Airway epithelial cell (primary cell): Measurements from ENCODE around the gene SLC41A2. TPM values are rescaled to one million over a fixed set of nuclear protein-coding genes. Genes with fewer than 3 reads are reported as not detected.

Source experiments
- total RNA-seq: library from RNA; depleted of rRNA; stranded (reverse); fragments of >200 nt; gene quantifications from 2 replicates; pipeline ENCODE4 v1.2.3, GENCODE V29; 2015

Gene SLC41A2
- 0.46 and 1.1 TPM in 2 replicates for total RNA-seq

DNA sequence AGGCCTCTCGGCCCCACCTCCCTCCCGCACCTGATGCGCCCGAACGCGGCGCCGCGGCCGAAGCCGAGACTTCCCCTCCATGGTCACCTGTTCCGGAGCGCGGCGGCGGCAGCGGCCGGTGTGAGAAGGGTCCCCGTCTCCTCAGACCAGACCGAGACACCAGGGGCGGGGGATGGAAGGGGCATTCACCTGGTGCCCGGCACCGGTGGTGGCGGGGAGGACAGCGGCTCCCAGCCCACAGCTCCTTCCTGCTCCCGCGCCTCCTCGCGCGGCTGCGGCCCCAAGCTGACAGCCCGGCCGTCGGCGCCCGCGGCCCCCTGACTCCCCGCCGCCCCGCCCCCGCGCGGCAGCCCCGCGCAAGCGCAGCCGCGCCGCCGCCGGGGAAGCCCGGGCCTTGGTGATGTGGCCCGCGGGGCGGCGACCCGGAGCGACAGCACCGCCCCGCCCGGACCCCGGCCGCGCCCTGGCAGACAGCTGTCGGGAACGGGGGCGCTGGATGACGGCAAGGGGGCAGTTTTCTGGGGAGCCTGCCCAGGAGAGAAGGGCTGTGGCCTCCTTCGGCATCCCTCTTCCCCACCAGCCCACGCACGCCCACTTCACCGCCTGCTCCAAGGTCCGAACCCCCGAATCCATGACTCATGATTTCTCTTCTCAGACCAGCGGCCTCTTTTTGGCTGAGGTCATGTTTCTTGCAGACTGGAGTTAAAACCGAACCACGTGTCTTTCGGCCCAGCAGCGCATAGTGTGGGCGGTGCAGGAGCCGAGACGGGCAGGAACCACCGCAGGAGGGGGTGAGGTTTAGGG, at the start of gene SLC41A2:
Gene SLC41A2, minus strand, starts transcription at position 290 of the 804 bp plus-strand sequence. CDS start 29,763 bp downstream, outside the sequence.

GRCh38 chr12:104986022-104986941, 28.2 kb upstream of the SLC41A2 start, which contains the start of gene NOPCHAP1:
Gene NOPCHAP1, plus strand, starts transcription at chr12:104986316. Its CDS starts 37 bp downstream, at chr12:104986353.

Other genes starting within 250 kb of the SLC41A2 start
- 2.5 and 8.4 TPM in 2 replicates for gene NOPCHAP1, start 28.0 kb upstream of the SLC41A2 start, total RNA-seq
- 1.9 and 2.9 TPM in 2 replicates for gene ALDH1L2, start 126.2 kb upstream of the SLC41A2 start, total RNA-seq
- 17.0 and 41.7 TPM in 2 replicates for gene WASHC4, start 149.4 kb upstream of the SLC41A2 start, total RNA-seq